RWPE1 (cell line): ENCODE measurements around the gene KRTAP10-6.
"Not testable (repeated sequence)": the region's sequence is repeated elsewhere in the genome, so short reads cannot be mapped to it uniquely, and the experiment has no call there.

Source experiments
- CTCF ChIA-PET: fragments of 350-600 bp; sonication (Branson Sonifier 250); formaldehyde crosslinking; extraction: SDS; loops from one replicate; lab custom pipeline; 2021; lab: Yijun Ruan, JAX
- POLR2A ChIA-PET: fragments of 400-600 bp; formaldehyde crosslinking; extraction: SDS; loops from one replicate; lab custom pipeline; 2020; ENCODE audit warnings: antibody characterized with exemption; ENCODE audit not compliant: low non-redundant PET; lab: Yijun Ruan, JAX
- DNase-seq: peaks from one replicate; pipeline ENCODE4 v3.0.0; 2012; ENCODE audit warnings: low spot score
- H3K27ac ChIP-seq: fragments of 450-650 bp; 2 replicates; pipeline ENCODE4 v1.5.1; 2017
- TF ChIP-seq, protein P1 (sequence below): fragments of 450-650 bp; conservative IDR thresholded peaks from 2 replicates; pipeline ENCODE4 v1.5.1; 2017; ENCODE audit warnings: low read depth, mild to moderate bottlenecking

Gene KRTAP10-6

DNA sequence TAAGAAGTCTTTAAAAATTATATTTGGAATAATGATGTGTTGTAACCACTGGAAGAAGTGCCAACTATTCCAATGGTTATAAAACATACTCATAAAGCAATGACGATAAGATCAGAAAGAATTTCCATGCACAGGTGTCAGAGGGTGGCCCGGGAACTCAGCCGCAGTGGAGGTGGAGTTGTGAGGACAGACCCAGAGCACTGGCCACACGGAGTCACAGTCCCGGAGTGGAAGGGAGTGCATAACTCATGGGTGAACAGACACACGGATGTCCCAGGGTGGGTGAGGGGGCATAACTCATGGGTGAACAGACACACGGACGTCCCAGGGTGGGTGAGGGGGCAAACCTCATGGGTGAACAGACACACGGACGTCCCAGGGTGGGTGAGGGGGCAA is 16.3 kb downstream of the KRTAP10-6 start:
- no peak overlapping the region for H3K27ac ChIP-seq
- CTCF ChIA-PET = no interaction called here
- TF ChIP-seq, protein P1, sequence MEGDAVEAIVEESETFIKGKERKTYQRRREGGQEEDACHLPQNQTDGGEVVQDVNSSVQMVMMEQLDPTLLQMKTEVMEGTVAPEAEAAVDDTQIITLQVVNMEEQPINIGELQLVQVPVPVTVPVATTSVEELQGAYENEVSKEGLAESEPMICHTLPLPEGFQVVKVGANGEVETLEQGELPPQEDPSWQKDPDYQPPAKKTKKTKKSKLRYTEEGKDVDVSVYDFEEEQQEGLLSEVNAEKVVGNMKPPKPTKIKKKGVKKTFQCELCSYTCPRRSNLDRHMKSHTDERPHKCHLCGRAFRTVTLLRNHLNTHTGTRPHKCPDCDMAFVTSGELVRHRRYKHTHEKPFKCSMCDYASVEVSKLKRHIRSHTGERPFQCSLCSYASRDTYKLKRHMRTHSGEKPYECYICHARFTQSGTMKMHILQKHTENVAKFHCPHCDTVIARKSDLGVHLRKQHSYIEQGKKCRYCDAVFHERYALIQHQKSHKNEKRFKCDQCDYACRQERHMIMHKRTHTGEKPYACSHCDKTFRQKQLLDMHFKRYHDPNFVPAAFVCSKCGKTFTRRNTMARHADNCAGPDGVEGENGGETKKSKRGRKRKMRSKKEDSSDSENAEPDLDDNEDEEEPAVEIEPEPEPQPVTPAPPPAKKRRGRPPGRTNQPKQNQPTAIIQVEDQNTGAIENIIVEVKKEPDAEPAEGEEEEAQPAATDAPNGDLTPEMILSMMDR = no peak
- POLR2A ChIA-PET = no interaction called here
- no peak for DNase-seq

DNA sequence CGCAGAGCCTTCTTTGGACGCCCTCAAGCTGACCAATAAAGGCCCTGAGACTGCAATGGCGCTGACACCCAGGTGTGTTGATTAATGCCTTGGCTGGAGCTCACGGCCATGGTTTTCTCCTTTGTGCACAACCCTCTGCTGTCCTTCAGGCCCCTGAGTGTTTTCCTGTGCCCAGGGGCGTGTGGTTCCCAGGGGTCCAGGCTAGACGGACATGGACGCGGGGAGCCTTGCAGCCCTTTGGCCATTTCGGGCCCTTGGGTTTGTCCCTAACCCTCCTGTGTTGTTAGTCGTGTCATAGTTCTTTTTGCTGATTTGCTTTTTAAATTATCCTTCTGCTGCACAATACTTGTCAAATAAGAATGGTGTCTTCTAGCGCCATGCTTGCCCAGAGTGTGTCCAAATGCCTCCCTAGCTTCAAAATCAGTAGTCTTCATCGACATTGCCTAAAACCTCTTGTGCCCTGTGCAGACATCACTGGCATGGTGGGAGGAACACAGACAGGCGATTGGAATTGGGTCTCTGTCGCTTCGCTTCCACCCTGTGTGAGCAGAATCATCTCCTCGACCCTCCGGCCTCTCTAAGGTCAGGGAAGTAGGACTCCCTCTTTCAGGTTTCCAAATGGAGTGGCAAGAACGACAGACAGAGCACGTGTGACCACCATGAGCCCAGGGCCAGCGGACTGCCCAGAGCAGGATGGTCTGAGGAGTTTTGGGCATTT is 16.8 kb downstream of the KRTAP10-6 start:
- TF ChIP-seq, protein P1 = no peak
- ChIA-PET POLR2A (no interaction called here), CTCF (interaction anchor here (0.7 kb wide), 1 partner anchor 53 kb away, joined by 3 read pairs; no protein-coding TSS in a partner anchor)
- no peak overlapping the region for H3K27ac ChIP-seq
- no peak for DNase-seq

DNA sequence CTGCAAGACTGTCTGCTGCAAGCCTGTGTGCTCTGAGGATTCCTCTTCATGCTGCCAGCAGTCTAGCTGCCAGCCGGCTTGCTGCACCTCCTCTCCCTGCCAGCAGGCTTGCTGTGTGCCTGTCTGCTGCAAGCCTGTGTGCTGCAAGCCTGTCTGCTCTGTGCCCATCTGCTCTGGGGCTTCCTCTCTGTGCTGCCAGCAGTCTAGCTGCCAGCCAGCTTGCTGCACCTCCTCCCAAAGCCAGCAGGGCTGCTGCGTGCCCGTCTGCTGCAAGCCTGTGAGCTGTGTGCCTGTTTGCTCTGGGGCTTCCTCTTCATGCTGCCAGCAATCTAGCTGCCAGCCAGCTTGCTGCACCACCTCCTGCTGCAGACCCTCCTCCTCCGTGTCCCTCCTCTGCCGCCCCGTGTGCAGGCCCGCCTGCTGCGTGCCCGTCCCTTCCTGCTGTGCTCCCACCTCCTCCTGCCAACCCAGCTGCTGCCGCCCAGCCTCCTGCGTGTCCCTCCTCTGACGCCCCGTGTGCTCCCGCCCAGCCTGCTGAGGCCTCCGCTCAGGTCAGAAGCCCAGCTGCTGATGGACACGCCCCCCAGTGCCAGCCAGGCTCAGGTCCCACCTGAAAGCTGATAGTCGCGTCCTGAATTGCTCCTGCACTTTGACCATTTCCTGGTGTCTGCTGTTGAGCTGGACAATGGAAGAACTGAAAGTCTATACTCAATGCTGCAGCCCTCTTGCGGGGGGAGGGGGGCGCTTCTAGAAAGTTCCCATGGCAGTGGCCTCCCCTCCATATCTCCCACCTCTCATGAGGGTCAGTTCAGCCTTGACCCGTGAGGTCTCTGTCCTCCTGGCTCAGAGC is 17.6 kb downstream of the KRTAP10-6 start:
- ChIA-PET POLR2A (no interaction called here), CTCF (interaction anchor here (0.7 kb wide), 2 partner anchors 54 to 72 kb away, joined by 3 to 7 read pairs; no protein-coding TSS in a partner anchor)
- DNase-seq = no peak
- TF ChIP-seq, protein P1 = no peak
- no peak overlapping the region for H3K27ac ChIP-seq

DNA sequence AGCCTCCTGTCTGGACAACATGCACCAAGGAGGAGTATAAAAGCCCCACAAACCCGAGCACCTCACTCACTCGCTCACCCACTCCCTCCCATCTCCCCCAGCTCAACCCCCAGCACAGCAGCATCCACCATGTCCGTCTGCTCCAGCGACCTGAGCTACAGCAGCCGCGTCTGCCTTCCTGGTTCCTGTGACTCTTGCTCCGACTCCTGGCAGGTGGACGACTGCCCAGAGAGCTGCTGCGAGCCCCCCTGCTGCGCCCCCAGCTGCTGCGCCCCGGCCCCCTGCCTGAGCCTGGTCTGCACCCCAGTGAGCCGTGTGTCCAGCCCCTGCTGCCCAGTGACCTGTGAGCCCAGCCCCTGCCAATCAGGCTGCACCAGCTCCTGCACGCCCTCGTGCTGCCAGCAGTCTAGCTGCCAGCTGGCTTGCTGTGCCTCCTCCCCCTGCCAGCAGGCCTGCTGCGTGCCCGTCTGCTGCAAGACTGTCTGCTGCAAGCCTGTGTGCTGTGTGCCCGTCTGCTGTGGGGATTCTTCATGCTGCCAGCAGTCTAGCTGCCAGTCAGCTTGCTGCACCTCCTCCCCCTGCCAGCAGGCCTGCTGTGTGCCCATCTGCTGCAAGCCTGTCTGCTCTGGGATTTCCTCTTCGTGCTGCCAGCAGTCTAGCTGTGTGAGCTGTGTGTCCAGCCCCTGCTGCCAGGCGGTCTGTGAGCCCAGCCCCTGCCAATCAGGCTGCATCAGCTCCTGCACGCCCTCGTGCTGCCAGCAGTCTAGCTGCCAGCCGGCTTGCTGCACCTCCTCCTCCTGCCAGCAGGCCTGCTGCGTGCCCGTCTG is 18.5 kb downstream of the KRTAP10-6 start, which contains the start of gene KRTAP10-4:
Gene KRTAP10-4, plus strand, starts transcription at position 100 of the 827 bp plus-strand sequence. Its CDS starts 30 bp downstream, at position 130.
- POLR2A ChIA-PET, H3K27ac ChIP-seq, DNase-seq: not testable (repeated sequence)
- CTCF ChIA-PET = interaction anchor here (0.7 kb wide), 1 partner anchor 73 kb away, joined by 7 read pairs; no protein-coding TSS in a partner anchor

DNA sequence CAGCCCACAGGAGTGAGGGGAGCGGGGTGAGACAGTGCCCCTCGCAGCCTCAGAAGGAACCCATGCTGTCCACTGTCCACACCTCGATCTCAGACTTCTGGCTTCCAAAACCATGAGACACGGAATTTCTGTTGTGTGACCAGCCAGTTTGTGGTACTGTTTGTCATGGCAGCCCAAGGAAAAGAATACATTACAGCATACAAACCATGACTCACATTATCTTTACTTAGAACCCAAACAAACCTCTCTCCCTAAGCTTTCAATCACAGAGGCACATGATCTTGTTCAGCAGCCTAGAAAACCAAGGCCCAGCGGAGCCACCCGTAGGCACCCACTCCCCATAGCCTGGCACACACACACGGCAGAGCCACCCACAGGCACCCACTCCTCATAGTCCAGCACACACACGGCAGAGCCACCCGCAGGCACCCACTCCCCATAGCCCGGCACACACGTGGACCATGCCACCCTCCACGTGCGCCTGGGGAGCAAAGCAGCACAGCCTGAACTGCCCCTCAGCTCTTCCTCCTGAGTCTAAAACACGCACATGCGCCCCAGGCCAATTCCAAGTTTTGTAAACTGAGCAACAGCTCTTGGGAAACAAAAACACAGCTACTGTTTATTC is 19.2 kb downstream of the KRTAP10-6 start:
- no peak for DNase-seq
- H3K27ac ChIP-seq = no peak overlapping the region
- ChIA-PET POLR2A (interaction anchor here (0.6 kb wide), 1 partner anchor 33 kb away, joined by 3 read pairs; no protein-coding TSS in a partner anchor), CTCF (no interaction called here)
- TF ChIP-seq, protein P1 = no peak
